ENCODE results near the gene PSMD3. TPM values are rescaled to one million over a fixed set of nuclear protein-coding genes. Genes with fewer than 3 reads are reported as not detected.

PSMD3 gene
- total RNA-seq, 1 experiment from 2014 or later = 174 TPM

DNA sequence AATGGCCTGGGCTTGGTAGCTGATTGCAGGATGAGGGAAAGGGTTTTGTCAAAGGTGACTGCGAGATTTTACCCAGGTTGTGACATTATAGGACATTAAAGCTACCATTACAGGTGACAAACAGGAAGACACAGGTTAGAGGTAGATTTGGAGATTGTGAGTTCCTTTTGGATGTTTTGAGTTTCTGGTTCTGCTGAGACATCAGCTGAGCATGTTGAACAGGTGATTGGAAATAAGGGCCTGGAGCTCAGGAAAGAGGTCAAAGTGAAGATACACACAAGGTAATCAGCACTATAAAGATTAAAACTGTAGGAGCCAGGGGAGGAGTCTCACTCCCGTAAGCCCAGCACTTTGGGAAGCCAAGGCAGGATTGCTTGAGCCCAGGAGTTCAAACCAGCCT, 11.8 kb upstream of the PSMD3 start:
- no peak overlapping the region for H2BK5ac ChIP-seq (ENCODE audit: insufficient read length, low read length)
- TF ChIP-seq, protein P1, sequence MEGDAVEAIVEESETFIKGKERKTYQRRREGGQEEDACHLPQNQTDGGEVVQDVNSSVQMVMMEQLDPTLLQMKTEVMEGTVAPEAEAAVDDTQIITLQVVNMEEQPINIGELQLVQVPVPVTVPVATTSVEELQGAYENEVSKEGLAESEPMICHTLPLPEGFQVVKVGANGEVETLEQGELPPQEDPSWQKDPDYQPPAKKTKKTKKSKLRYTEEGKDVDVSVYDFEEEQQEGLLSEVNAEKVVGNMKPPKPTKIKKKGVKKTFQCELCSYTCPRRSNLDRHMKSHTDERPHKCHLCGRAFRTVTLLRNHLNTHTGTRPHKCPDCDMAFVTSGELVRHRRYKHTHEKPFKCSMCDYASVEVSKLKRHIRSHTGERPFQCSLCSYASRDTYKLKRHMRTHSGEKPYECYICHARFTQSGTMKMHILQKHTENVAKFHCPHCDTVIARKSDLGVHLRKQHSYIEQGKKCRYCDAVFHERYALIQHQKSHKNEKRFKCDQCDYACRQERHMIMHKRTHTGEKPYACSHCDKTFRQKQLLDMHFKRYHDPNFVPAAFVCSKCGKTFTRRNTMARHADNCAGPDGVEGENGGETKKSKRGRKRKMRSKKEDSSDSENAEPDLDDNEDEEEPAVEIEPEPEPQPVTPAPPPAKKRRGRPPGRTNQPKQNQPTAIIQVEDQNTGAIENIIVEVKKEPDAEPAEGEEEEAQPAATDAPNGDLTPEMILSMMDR (conservative IDR thresholded peaks at IDR 0.05) = no peak
- H3K79me1 ChIP-seq (ENCODE audit: insufficient read depth, low read depth, low read length, poor library complexity, severe bottlenecking) = no peaks in the 10 kb centered on the region
- H3K23ac ChIP-seq (ENCODE audit: insufficient read length, low read depth, low read length) = no peak overlapping the region
- no peak overlapping the region for H4K91ac ChIP-seq (ENCODE audit: insufficient read length, low read depth, low read length)
- H3K4ac ChIP-seq (ENCODE audit: low read depth, low read length) = no peak overlapping the region
- no peaks in the 10 kb centered on the region for H3K23me2 ChIP-seq (ENCODE audit: insufficient read length, low read depth, low read length, poor library complexity, severe bottlenecking)
- no peak overlapping the region for H3K18ac ChIP-seq (ENCODE audit: insufficient read length, low read depth, low read length)
- H2AK5ac ChIP-seq (ENCODE audit: insufficient read length, low read length) = no peak overlapping the region
- no peak overlapping the region for H3K4me3 Mint-ChIP-seq
- no peak overlapping the region for H3K27ac ChIP-seq (ENCODE audit: insufficient read length, low read depth, low read length)
- peaks cover 47% of the 10 kb centered on the region for H3K27me3 Mint-ChIP-seq (ENCODE audit: low read depth)
- no peak overlapping the region for H3K4me2 ChIP-seq (ENCODE audit: insufficient read depth, insufficient read length, low read length)
- H2BK120ac ChIP-seq (ENCODE audit: low read depth, low read length, poor library complexity, severe bottlenecking) = no peak overlapping the region
- no peak overlapping the region for H3K14ac ChIP-seq (ENCODE audit: insufficient read depth, low read length)
- no peak overlapping the region for H4K8ac ChIP-seq (replicated peaks; ENCODE audit: insufficient read length, low read depth, low read length)
- H3K27ac Mint-ChIP-seq = no peak overlapping the region
- no peak overlapping the region for H2BK15ac ChIP-seq (ENCODE audit: low read depth, low read length)
- H3K9me3 ChIP-seq (ENCODE audit: control insufficient read depth, low read depth, low read length) = no peaks in the 10 kb centered on the region
- no peak overlapping the region for H2BK20ac ChIP-seq (ENCODE audit: low read depth, low read length, poor library complexity, severe bottlenecking)
- no CpG with 5 or more reads among the region's 2 CpGs for WGBS (ENCODE audit: extremely low coverage, insufficient read length, low lambda C conversion rate)
- no peaks in the 10 kb centered on the region for H3K36me3 Mint-ChIP-seq (ENCODE audit: insufficient read depth in 1 of 3, low read depth in 3 of 3)
- no peak overlapping the region for H4K5ac ChIP-seq (ENCODE audit: insufficient read length, low read depth, low read length)
- peaks cover 1% of the 10 kb centered on the region; the same call in 1 of the 2 replicates for H3K4me1 ChIP-seq (ENCODE audit: insufficient read depth, low read length)
- no peak overlapping the region for H2AFZ ChIP-seq (ENCODE audit: low read length)
- no peak overlapping the region for H2BK12ac ChIP-seq (ENCODE audit: insufficient read length, low read depth, low read length)
- DNase-seq = no peak
- no peaks in the 10 kb centered on the region; a peak in 1 of 5 replicates for H3K9me3 Mint-ChIP-seq
- H4K20me1 ChIP-seq (ENCODE audit: control insufficient read depth, insufficient read depth, insufficient read length) = no peaks in the 10 kb centered on the region
- no peak overlapping the region for H3K56ac ChIP-seq (ENCODE audit: insufficient read length, low read depth, low read length)
- no peak overlapping the region for H3K9ac ChIP-seq (ENCODE audit: extremely low read depth, insufficient read length, low read length)
- no peak overlapping the region for H3T11ph ChIP-seq (ENCODE audit: low read length)
- peaks cover 0 to 7% of the 10 kb centered on the region in 2 experiments; a peak in 1 of 4 replicates for H3K4me1 Mint-ChIP-seq
- H3K27me3 ChIP-seq (ENCODE audit: insufficient read depth, low read length) = no peaks in the 10 kb centered on the region; the same call in 1 of the 2 replicates
- no peaks in the 10 kb centered on the region for H3K79me2 ChIP-seq (ENCODE audit: insufficient read depth, low read length)
